Activated CD4-positive, alpha-beta T cell treated with anti-CD3 and anti-CD28 coated beads, Interleukin-2, amount 50 U/mL, for 48 hours (primary cell): Measurements from ENCODE around the gene RPH3AL.
A peak's percentile ranks its signal among the peaks of the same experiment; 100 is the strongest.

ENCODE experiments used
- DNase-seq, 2 experiments: peaks; one replicate each; pipeline ENCODE4 v3.0.0-alpha.2; 2020

Gene RPH3AL

GRCh38 chr17:353213-353837 lies 718 bp upstream of the RPH3AL start:
- DNase-seq, result no peak

GRCh38 chr17:351875-352420 lies 659 bp downstream of the RPH3AL start:
- no peak for DNase-seq

DNA sequence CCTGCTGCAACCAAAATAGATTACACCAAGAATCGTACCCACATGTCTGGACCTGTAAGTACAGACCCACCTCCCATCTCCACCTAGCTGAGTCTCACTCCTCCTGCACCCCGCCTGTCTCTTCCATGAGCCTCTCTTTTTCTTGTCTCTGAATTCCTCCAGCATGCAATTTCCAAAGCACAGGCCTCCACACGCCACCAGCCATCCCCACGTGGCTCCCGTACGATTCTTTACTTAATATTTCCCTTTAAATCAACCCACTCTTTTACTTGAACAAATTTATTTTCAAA lies 1.2 kb downstream of the RPH3AL start:
- DNase-seq, result no peak

- no peak for DNase-seq
These were observed 1.7 kb downstream of the RPH3AL start for GRCh38 chr17:350706-351448.

DNA sequence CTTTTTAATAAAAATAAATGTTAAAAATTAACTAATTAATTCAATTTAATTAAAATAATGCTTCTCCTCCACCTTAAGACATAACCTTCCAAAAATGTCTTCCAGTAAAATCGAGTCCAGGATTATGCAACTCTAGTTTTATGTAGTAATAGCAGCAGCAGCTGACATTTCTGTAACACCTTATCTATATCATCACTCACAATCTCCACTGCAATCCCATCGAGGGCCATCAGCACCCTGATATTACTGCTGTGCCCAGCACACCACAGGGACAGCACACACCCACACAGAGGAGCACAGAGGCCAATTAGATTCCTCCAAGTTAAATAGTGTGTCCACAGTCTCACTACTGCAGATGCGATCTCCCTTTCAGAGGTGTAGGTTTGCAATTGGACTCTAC lies 2.9 kb downstream of the RPH3AL start:
- no peak for DNase-seq

DNA sequence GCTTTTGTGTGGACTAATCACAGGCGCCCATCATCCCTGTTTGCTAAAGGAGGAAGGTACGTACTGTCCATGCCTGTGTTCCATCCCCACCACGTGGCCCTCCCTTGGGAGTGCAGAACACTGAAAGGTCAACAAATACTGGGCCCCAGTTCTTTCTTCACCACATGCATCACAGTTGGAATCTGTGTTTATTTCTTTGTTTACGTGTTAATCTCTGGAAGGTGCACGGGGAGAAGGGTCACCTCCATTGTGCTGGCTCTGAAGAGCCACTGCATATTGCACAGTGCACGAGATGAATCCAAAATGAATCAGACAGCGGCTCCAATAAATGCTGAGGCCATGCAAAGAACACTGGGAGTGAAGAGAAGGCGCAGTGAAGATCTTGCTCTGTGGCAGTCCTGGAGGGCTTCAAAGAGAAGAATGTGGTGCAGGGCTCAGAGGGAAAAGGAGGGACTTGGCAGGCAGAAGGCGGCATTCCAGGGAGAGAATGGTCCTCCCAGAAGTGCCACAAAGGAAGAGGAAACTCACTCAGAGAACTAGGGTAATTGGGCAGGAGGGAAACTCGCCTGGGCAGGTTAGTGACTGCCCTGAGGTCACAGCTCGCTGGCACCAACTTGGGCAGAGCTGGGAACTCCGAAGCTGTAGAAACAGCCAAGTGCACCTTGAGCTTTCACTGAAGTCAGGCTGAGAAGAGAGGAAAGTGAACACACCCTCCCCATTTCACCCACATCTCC lies 3.7 kb downstream of the RPH3AL start:
- DNase-seq, result no peak

GRCh38 chr17:348012-348411 lies 4.6 kb downstream of the RPH3AL start:
- DNase-seq, result no peak

DNA sequence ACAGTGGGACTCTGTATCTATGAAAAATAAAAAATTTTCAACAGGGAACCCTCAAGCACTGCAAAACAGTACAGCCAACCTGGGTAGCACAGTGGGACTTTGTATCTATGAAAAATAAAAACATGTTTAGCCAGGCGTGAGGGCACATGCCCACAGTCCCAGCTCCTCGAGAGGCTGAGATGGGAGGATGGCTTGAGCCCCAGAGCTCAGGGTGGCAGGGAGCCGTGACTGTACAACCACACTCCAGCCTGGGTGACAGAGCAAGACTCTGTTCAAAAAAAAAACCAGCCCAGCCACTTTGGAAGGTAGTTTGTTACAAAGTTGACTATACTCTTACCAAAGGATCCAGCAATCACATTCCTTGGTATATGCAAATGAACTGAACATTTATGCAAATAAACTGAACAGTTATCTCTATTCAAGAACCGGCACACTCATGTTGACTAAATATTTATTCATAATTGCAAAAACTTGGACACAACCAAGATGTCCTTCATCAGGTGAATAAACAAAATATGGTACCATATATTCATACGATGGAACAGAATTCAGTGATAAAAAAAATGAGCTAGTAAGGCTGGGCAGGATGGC lies 5.2 kb downstream of the RPH3AL start:
- no peak for DNase-seq

DNA sequence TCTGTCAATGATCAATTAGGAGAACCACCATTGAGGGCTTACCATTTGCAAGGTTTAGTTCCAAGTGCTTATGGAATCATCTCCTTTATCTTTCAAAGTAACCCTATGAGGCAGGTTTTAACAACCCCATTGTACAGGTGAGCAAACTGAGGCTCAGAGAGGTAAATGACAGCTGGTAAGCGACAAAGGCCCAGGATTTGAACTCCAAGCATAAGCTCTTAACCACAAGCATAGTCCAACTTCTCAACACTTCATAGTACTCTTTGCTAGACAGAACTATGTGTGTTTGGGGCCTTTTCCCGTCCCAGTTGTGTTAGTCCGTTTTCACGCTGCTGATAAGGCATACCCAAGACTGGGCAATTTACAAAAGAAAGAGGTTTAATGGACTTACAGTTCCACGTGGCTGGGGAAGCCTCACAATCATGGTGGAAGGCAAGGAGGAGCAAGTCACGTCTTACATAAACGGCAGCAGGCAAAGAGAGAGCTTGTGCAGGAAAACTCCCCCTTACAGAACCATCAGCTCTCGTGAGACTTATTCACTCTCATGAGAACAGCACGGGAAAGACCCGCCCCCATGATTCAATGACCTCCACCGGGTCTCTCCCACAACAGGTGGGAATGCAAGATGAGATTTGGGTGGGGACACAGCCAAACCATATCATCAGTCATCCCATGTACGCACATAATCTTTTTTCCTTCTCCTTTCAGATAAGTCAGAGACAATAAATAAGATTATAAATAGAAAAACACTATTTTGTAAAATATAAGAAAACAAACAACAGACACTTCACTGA lies 6.4 kb downstream of the RPH3AL start:
- DNase-seq, result no peak

DNA sequence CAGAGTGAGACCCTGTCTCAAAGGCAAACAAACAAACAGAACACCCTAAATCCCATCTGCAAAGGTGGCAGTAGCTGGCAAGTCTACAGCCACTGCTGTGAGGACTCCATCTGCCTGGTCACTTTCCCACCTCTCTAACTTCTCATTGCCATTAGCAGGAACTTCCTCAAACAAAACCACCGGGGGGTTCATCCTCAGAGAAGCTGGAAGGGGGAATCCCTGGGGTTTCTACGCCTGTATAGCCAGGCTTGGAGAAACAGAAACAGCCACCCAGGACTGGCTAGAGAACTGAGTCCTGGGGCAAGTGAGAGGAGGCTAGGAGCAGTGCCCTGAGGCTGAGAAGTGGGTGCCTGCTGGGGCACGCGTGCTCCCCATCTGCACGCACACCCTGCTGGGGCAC lies 7.3 kb downstream of the RPH3AL start:
- DNase-seq, result no peak

DNA sequence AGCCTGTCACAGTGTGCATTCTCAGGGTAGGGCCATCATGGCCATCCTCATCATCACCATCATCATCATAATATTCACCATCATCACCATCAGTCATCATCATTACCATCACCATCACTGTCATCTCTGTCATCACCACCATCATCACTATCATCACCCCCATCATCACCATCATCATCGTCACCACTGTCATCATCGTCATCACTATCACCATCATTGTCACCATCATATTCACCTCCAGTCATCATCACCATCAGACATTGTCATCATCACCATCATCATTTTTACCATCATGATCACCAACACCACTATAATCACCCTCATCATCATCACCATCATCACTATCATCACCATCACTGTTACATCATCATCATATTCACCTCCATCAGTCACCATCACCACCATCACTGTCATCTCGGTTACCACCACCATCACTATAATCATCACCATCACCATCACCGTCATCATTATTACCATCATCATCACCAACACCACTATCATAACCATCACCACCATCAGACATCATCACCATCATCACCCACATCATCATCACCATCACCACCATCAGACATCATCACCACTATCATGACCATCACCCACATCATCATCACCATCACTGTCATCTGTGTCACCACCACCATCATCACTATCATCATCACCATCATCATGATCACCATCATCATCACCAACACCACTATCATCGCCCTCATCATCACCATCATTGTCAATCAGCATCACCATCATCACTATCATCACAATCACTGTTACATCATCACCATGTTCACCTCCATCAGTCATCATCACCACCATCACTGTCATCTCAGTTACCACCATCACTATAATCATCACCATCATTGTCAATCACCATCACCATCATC lies 8.5 kb downstream of the RPH3AL start:
- DNase-seq, result no peak

- DNase-seq, result no peak
These were observed 9.4 kb downstream of the RPH3AL start for GRCh38 chr17:343211-343610.

DNA sequence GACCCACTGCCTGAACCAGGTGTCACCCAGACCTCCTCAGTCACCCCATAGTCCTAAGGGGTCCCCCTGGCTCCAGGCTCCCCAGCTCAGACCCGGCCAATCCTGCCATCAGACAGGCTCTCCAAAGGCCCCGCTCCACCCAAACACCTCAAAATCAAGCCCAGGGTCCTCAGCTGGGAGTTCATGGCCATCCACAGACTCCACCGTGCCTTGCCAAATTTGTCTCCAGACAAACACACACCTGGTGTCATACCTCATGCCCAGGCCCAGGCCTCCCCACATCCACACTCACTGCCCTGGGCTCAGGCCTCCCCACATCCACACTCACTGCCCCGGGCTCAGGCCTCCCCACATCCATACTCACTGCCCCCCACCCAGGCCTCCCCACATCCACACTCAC lies 12.5 kb downstream of the RPH3AL start:
- DNase-seq, result no peak

DNA sequence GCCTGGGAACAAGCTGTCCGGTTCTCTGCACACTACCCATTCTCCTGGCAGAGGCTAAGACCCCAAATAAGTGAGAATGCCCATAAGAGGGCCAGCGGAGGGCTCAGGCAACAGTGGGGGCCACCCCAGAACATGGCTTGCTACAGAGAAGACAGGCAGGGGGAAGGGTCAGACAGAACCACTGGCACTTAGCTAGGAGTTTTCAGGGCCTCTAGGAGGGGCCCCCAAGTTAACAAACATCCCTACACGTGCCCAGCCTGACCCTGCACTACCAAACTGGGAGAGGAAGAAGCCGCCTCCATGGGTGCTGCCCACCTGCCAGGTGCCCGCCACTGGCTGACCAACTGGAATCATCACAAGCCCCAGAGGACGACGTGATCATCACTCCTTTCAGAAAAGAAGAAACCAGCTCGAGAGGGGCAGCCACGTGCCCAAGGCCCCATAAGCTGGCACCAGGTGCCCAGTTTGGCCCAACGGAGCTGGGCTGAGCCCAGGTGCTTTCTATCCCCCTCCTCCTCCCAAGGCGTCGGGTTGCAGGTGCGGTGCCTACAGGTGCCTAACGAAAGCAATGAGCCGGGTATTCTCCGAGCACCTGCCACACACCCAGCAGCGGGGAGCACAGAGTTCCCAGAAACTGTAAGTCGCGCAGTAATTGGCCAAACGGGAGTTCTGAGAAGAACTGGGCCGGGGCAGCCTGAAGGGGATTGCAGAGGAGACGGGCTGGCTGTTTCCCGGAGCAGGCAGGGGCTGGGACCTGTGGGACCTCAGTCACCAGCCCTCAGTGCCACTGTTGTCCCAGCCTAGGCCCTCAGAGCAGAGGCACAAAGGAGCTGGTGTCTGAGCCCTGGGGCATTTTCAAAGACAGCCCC lies 13.2 kb downstream of the RPH3AL start:
- no peak for DNase-seq

GRCh38 chr17:338442-339192 lies 14.0 kb downstream of the RPH3AL start:
- no peak for DNase-seq

GRCh38 chr17:337866-338265 lies 14.7 kb downstream of the RPH3AL start:
- no peak for DNase-seq

- DNase-seq, result no peak
These were observed 15.2 kb downstream of the RPH3AL start for GRCh38 chr17:337453-337852.

- no peak for DNase-seq
These were observed 15.6 kb downstream of the RPH3AL start for GRCh38 chr17:337022-337420.

DNA sequence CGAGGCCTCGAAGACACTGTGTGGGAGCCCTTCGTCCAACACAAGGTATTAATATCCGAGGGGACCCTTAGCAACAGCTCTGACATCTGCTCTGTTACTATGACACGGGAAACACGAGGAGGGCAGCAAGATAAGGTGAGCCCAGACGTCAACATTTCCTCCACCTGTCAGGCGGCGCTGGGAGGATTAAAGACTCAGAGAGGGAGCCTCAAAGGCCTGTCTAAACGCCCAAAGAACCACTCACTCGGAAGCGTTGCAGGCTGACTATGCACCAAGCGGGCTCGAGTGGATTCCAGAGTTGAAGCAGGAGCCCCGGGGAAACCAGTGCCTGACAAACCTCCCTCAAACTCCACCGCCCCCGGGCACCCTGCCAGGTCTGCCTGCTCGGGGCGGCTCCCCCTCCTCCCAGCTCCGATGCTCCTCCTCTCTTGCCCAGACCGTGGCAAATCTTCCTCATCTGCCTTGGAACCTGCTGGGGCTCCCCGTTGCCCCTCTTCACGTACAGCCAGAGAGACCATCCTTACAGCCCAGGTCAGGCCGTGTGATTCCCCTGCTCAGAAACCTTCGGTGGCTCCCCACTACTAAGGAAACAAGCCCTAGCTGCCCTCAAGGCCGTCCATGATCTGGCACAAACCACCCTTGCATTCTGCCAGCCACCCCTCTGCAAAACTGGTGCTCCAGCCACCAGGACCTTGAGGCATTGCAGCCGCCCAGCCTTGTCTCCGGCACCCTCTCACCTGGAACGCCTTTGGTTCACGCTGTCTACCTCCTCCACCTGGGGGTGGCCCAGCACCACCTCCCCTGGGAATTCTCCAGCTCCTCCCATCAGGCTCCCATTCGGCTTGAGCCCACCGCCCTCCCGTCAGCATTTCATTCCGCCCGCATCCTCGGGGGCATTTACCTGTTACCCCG lies 16.2 kb downstream of the RPH3AL start:
- DNase-seq, result peak; percentile 34 to 50
